ENCODE data around the gene FBXO31.

DNA sequence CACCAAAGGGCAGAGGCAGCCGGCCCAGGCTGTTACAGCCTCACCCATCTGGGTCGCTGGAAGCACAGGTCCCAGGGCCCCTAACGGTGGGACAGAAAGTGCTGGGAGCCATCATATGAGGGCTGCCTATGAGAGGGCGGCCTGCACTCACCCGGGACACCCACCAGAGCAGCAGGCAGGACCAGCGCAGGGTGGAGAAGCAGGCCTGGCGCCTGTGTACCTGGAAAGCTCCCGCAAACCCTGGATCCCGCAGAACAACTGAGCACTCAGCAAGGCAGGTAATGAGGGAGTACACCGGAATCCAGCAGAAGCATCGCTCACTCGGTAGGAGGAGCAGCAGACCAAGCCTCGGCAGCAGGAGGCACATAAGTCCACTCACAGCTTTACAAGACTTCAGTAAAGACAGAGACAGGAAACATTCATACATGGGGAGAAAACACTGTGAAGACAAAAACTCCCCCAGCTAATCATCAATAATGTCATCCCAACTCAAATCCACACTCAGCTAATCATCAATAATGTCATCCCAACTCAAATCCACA is 34.9 kb downstream of the FBXO31 start:
- TF ChIP-seq ZBTB21 (tag by site-specific recombination; IDR thresholded peaks at IDR 0.05) (no peak), REST (tag by site-specific recombination; IDR thresholded peaks at IDR 0.05) (no peak), ZNF48 (tag by site-specific recombination; IDR thresholded peaks at IDR 0.05) (no peak), SCRT1 (tag by site-specific recombination; IDR thresholded peaks at IDR 0.05; ENCODE audit: borderline replicate concordance) (no peak), CTCF (tag by site-specific recombination; IDR thresholded peaks at IDR 0.05) (no peak), ZBTB44 (tag by site-specific recombination; IDR thresholded peaks at IDR 0.05) (no peak), ZBTB1 (tag by site-specific recombination; IDR thresholded peaks at IDR 0.05) (no peak), ZNF571 (tag by site-specific recombination; IDR thresholded peaks at IDR 0.05) (no peak), ZNF423 (tag by site-specific recombination; IDR thresholded peaks at IDR 0.05) (no peak), ZNF391 (tag by site-specific recombination; IDR thresholded peaks at IDR 0.05; ENCODE audit: borderline replicate concordance, low read depth) (no peak), YY2 (tag by site-specific recombination; IDR thresholded peaks at IDR 0.05) (no peak), ZNF792 (tag by site-specific recombination; IDR thresholded peaks at IDR 0.05) (no peak)
- TF ChIP-seq, protein P1, sequence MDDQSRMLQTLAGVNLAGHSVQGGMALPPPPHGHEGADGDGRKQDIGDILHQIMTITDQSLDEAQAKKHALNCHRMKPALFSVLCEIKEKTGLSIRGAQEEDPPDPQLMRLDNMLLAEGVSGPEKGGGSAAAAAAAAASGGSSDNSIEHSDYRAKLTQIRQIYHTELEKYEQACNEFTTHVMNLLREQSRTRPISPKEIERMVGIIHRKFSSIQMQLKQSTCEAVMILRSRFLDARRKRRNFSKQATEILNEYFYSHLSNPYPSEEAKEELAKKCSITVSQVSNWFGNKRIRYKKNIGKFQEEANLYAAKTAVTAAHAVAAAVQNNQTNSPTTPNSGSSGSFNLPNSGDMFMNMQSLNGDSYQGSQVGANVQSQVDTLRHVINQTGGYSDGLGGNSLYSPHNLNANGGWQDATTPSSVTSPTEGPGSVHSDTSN (CRISPR knock-in tag; IDR thresholded peaks at IDR 0.05) = no peak
- TF ChIP-seq, protein P2, sequence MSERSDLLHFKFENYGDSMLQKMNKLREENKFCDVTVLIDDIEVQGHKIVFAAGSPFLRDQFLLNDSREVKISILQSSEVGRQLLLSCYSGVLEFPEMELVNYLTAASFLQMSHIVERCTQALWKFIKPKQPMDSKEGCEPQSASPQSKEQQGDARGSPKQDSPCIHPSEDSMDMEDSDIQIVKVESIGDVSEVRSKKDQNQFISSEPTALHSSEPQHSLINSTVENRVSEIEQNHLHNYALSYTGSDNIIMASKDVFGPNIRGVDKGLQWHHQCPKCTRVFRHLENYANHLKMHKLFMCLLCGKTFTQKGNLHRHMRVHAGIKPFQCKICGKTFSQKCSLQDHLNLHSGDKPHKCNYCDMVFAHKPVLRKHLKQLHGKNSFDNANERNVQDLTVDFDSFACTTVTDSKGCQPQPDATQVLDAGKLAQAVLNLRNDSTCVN (tag by site-specific recombination; optimal IDR thresholded peaks at IDR 0.05) = no peak

Data from HEK293 (cell line).